Panc1 (cell line): ENCODE results near the gene ANKRD33B.

Source experiments
- POLR2AphosphoS5 ChIP-seq: IDR thresholded peaks from 2 replicates; pipeline ENCODE4 v1.6.1; 2012; ENCODE audit warnings: mild to moderate bottlenecking, low read depth, low read length, moderate library complexity
- TCF7L2 ChIP-seq: IDR thresholded peaks from 2 replicates; pipeline ENCODE4 v1.6.1; 2011; ENCODE audit warnings: mild to moderate bottlenecking, low read depth, low read length, inconsistent platforms

GRCh38 chr5:10543585-10544040 lies 20.3 kb upstream of the ANKRD33B start:
- no peak for TF ChIP-seq TCF7L2
- no peak for TF ChIP-seq POLR2AphosphoS5
